H4 (cell line): ENCODE results near the gene TDRD5. TPM values are rescaled to one million over a fixed set of nuclear protein-coding genes. Genes with fewer than 3 reads are reported as not detected.
A peak's percentile ranks its signal among the peaks of the same experiment; 100 is the strongest.

Experiments
- DNase-seq: peaks from one replicate; pipeline ENCODE4 v3.0.0-alpha.2; 2015; ENCODE audit warnings: low spot score
- total RNA-seq: library from RNA; depleted of rRNA; stranded (reverse); fragments of >200 nt; shearing (Covaris generic); gene quantifications from 2 replicates; pipeline ENCODE4 v1.2.3, GENCODE V29; 2014; rRNA removed

Gene TDRD5
- not detected in 2 replicates for total RNA-seq

GRCh38 chr1:179591592-179592580, at the start of gene TDRD5:
Gene TDRD5 (plus strand): TSS chr1:179591832. CDS start chr1:179592616, 784 bp downstream.
- DNase-seq = no peak

- DNase-seq = no peak
Observed at GRCh38 chr1:179545321-179545720, 46.3 kb upstream of the TDRD5 start.

GRCh38 chr1:179547021-179547535, 44.6 kb upstream of the TDRD5 start:
- DNase-seq = no peak

GRCh38 chr1:179548666-179549367, 42.8 kb upstream of the TDRD5 start:
- DNase-seq = no peak

- no peak for DNase-seq
Observed at GRCh38 chr1:179549368-179549700, 42.3 kb upstream of the TDRD5 start.

GRCh38 chr1:179550746-179551682, 40.6 kb upstream of the TDRD5 start:
- peak; percentile 93 for DNase-seq

- DNase-seq = no peak
Observed at GRCh38 chr1:179554427-179554826, 37.2 kb upstream of the TDRD5 start.

GRCh38 chr1:179558078-179558477, 33.6 kb upstream of the TDRD5 start:
- DNase-seq = no peak

GRCh38 chr1:179575497-179576314, 15.9 kb upstream of the TDRD5 start, which contains the start of gene NPHS2:
Gene NPHS2 (minus strand): TSS chr1:179575948. CDS start chr1:179575864, 84 bp downstream.
- DNase-seq = no peak

- DNase-seq = no peak
Observed at GRCh38 chr1:179576509-179576908, 15.1 kb upstream of the TDRD5 start.

- DNase-seq = peak; percentile 58
Observed at GRCh38 chr1:179583771-179584320, 7.8 kb upstream of the TDRD5 start.

GRCh38 chr1:179586107-179586823, 5.4 kb upstream of the TDRD5 start:
- DNase-seq = peak; percentile 26

- DNase-seq = no peak
Observed at GRCh38 chr1:179587336-179587735, 4.3 kb upstream of the TDRD5 start.

GRCh38 chr1:179588425-179589024, 3.1 kb upstream of the TDRD5 start:
- DNase-seq = no peak

- no peak for DNase-seq
Observed at GRCh38 chr1:179589509-179589908, 2.1 kb upstream of the TDRD5 start.

GRCh38 chr1:179590671-179591070, 961 bp upstream of the TDRD5 start:
- no peak for DNase-seq

GRCh38 chr1:179591253-179591591, 410 bp upstream of the TDRD5 start:
- DNase-seq = no peak

- no peak for DNase-seq
Observed at GRCh38 chr1:179598631-179599030, 7.0 kb downstream of the TDRD5 start.

- DNase-seq = peak; percentile 52
Observed at GRCh38 chr1:179599623-179600249, 8.1 kb downstream of the TDRD5 start.
